BE2C (cell line): ENCODE data around the gene ZBTB3.
A peak's percentile ranks its signal among the peaks of the same experiment; 100 is the strongest.

Experiments
- DNase-seq: peaks from one replicate; pipeline ENCODE4 v3.0.0-alpha.2; 2020
- H3K27me3 ChIP-seq: fragments of 250-450 bp; sonication (Bioruptor Pico); 2 replicates; pipeline ENCODE4 v1.5.1; 2020; ENCODE audit warnings: mild to moderate bottlenecking
- H3K36me3 ChIP-seq: fragments of 250-450 bp; sonication (Bioruptor Pico); 2 replicates; pipeline ENCODE4 v1.5.1; 2020; ENCODE audit warnings: mild to moderate bottlenecking
- H3K4me1 ChIP-seq: fragments of 250-450 bp; sonication (Bioruptor Pico); 2 replicates; pipeline ENCODE4 v1.5.1; 2020
- H3K4me3 ChIP-seq: 2 replicates; pipeline ENCODE4 v1.5.1; 2011; ENCODE audit warnings: low read depth, low read length
- H3K9me3 ChIP-seq: fragments of 250-450 bp; sonication (Bioruptor Pico); 2 replicates; pipeline ENCODE4 v1.5.1; 2020
- CTCF ChIP-seq: IDR thresholded peaks from 2 replicates; pipeline ENCODE4 v1.5.1; 2012; ENCODE audit warnings: mild to moderate bottlenecking, low read depth, low read length

The ZBTB3 gene

GRCh38 chr11:62712861-62713260 is 41.1 kb downstream of the ZBTB3 start:
- no peaks in the 10 kb centered on the region for H3K27me3 ChIP-seq
- H3K4me1 ChIP-seq, result peaks cover 5% of the 10 kb centered on the region; the same call in 1 of the 2 replicates
- H3K9me3 ChIP-seq, result no peaks in the 10 kb centered on the region
- H3K4me3 ChIP-seq, result no peak overlapping the region
- DNase-seq, result no peak
- H3K36me3 ChIP-seq, result peaks cover 42% of the 10 kb centered on the region
- no peak for TF ChIP-seq CTCF

- peaks cover 8% of the 10 kb centered on the region; the same call in 1 of the 2 replicates for H3K4me1 ChIP-seq
- no peaks in the 10 kb centered on the region for H3K27me3 ChIP-seq
- DNase-seq, result no peak
- H3K9me3 ChIP-seq, result no peaks in the 10 kb centered on the region
- TF ChIP-seq CTCF, result no peak
- H3K36me3 ChIP-seq, result peaks cover 37% of the 10 kb centered on the region
- no peak overlapping the region for H3K4me3 ChIP-seq
Measured at GRCh38 chr11:62712276-62712812, 41.6 kb downstream of the ZBTB3 start.

GRCh38 chr11:62710001-62710345 is 44.0 kb downstream of the ZBTB3 start:
- Histone ChIP-seq H3K9me3 (no peaks in the 10 kb centered on the region), H3K4me1 (peaks cover 8% of the 10 kb centered on the region), H3K27me3 (no peaks in the 10 kb centered on the region), H3K36me3 (peaks cover 18% of the 10 kb centered on the region), H3K4me3 (peak overlapping the region; percentile 66)
- no peak for DNase-seq
- TF ChIP-seq CTCF, result no peak

GRCh38 chr11:62709247-62710000 is 44.5 kb downstream of the ZBTB3 start:
- peak; percentile 91 for DNase-seq
- Histone ChIP-seq H3K4me1 (peaks cover 8% of the 10 kb centered on the region), H3K27me3 (no peaks in the 10 kb centered on the region), H3K9me3 (no peaks in the 10 kb centered on the region), H3K4me3 (peak overlapping the region; percentile 66), H3K36me3 (peaks cover 21% of the 10 kb centered on the region)
- no peak for TF ChIP-seq CTCF

GRCh38 chr11:62708793-62709192 is 45.2 kb downstream of the ZBTB3 start:
- no peak for DNase-seq
- H3K9me3 ChIP-seq, result no peaks in the 10 kb centered on the region
- peak overlapping the region; percentile 66 for H3K4me3 ChIP-seq
- no peaks in the 10 kb centered on the region for H3K27me3 ChIP-seq
- H3K4me1 ChIP-seq, result peaks cover 8% of the 10 kb centered on the region
- TF ChIP-seq CTCF, result no peak
- H3K36me3 ChIP-seq, result peaks cover 18% of the 10 kb centered on the region

GRCh38 chr11:62708392-62708791 is 45.6 kb downstream of the ZBTB3 start:
- peaks cover 8% of the 10 kb centered on the region for H3K4me1 ChIP-seq
- H3K9me3 ChIP-seq, result no peaks in the 10 kb centered on the region
- H3K36me3 ChIP-seq, result peaks cover 18% of the 10 kb centered on the region
- peak overlapping the region; percentile 66 for H3K4me3 ChIP-seq
- TF ChIP-seq CTCF, result no peak
- H3K27me3 ChIP-seq, result no peaks in the 10 kb centered on the region
- DNase-seq, result no peak
